CD14-positive monocyte (primary cell): ENCODE measurements around the gene CHI3L2. TPM values are rescaled to one million over a fixed set of nuclear protein-coding genes. Genes with fewer than 3 reads are reported as not detected.

Source experiments
- DNase-seq, 3 donors: peaks; one replicate each; pipeline ENCODE4 v3.0.0-alpha.2; 2011 to 2022
- H2AFZ ChIP-seq: 2 replicates; pipeline ENCODE4 v1.6.0; 2012; ENCODE audit warnings: mild to moderate bottlenecking, low read depth, low read length, inconsistent platforms; ENCODE audit not compliant: insufficient read depth, poor library complexity, severe bottlenecking
- H3K27ac ChIP-seq, 2 donors: 1 replicate in 1 of 2; 2 replicates in 1 of 2; pipeline ENCODE4 v1.5.1; 2012 to 2013; ENCODE audit warnings: low read length in 2 of 2, control low read depth in 1 of 2, inconsistent platforms in 1 of 2, low read depth in 1 of 2, mild to moderate bottlenecking in 1 of 2
- H3K27me3 ChIP-seq, 2 donors: one replicate each; pipeline versions ENCODE4 v1.6.0 to v1.6.1; 2011 to 2013; ENCODE audit warnings: low read length in 2 of 2; ENCODE audit not compliant: control insufficient read depth in 2 of 2, insufficient read depth in 2 of 2
- H3K36me3 ChIP-seq, 2 donors: replicated peaks in 1 of 2; 1 replicate in 1 of 2; 2 replicates in 1 of 2; pipeline versions ENCODE4 v1.5.1 to v1.6.1; 2012 to 2013; ENCODE audit warnings: low read length in 2 of 2, control low read depth in 1 of 2, inconsistent platforms in 1 of 2, mild to moderate bottlenecking in 1 of 2; ENCODE audit not compliant: insufficient read depth in 2 of 2, control insufficient read depth in 1 of 2
- H3K4me1 ChIP-seq, 2 donors: 1 replicate in 1 of 2; 2 replicates in 1 of 2; pipeline versions ENCODE4 v1.5.1 to v1.6.1; 2012 to 2013; ENCODE audit warnings: low read length in 2 of 2, control low read depth in 1 of 2, inconsistent platforms in 1 of 2, mild to moderate bottlenecking in 1 of 2, moderate library complexity in 1 of 2; ENCODE audit not compliant: insufficient read depth in 2 of 2, control insufficient read depth in 1 of 2
- H3K4me2 ChIP-seq: replicated peaks from 2 replicates; pipeline ENCODE3; 2012; ENCODE audit warnings: low read length, moderate library complexity, mild to moderate bottlenecking; ENCODE audit not compliant: poor library complexity, severe bottlenecking; ENCODE audit errors: extremely low read depth
- H3K4me3 ChIP-seq, 3 experiments: fragments of 200-600 bp in 1 of 3; sonication (generic) in 1 of 3; replicated peaks in 1 of 3; 1 replicate in 2 of 3; 2 replicates in 1 of 3; pipeline ENCODE4 v1.5.1; 2011 to 2013; ENCODE audit warnings: low read length in 3 of 3, mild to moderate bottlenecking in 3 of 3, control low read depth in 2 of 3, low read depth in 2 of 3, inconsistent platforms in 1 of 3, moderate library complexity in 1 of 3
- H3K79me2 ChIP-seq: 2 replicates; pipeline ENCODE4 v1.6.0; 2012; ENCODE audit warnings: mild to moderate bottlenecking, control low read depth, inconsistent platforms, low read length, moderate library complexity; ENCODE audit not compliant: insufficient read depth
- H3K9ac ChIP-seq: 2 replicates; pipeline ENCODE4 v1.6.0; 2017; ENCODE audit warnings: low read length, mild to moderate bottlenecking; ENCODE audit not compliant: insufficient read depth, poor library complexity, severe bottlenecking
- H3K9me3 ChIP-seq, 2 donors: replicated peaks in 1 of 2; 1 replicate in 1 of 2; 2 replicates in 1 of 2; pipeline versions ENCODE4 v1.5.1 to v1.6.1; 2012 to 2013; ENCODE audit warnings: low read length in 2 of 2, control low read depth in 1 of 2; ENCODE audit not compliant: control insufficient read depth in 1 of 2, insufficient read depth in 1 of 2
- H4K20me1 ChIP-seq: 2 replicates; pipeline ENCODE4 v1.6.0; 2012; ENCODE audit warnings: mild to moderate bottlenecking, low read length, control low read depth, moderate library complexity; ENCODE audit not compliant: insufficient read depth
- H3K27ac Mint-ChIP-seq, 7 donors: one replicate each; pipeline ENCODE4 v1.8.0; 2020; ENCODE audit warnings: mild to moderate bottlenecking in 7 of 7, mixed read lengths in 7 of 7, moderate library complexity in 6 of 7, inconsistent platforms in 2 of 7
- H3K27me3 Mint-ChIP-seq, 3 donors: one replicate each; pipeline ENCODE4 v1.8.0; 2021 to 2022; ENCODE audit warnings: low read depth in 3 of 3, mild to moderate bottlenecking in 3 of 3, mixed read lengths in 3 of 3, moderate library complexity in 3 of 3, inconsistent platforms in 1 of 3
- H3K36me3 Mint-ChIP-seq, 2 donors: one replicate each; pipeline ENCODE4 v1.8.0; 2020; ENCODE audit warnings: mixed read lengths in 2 of 2, inconsistent platforms in 1 of 2, mild to moderate bottlenecking in 1 of 2
- H3K4me1 Mint-ChIP-seq: one replicate; pipeline ENCODE4 v1.8.0; 2020; ENCODE audit warnings: mild to moderate bottlenecking, mixed read lengths
- H3K4me3 Mint-ChIP-seq, 2 donors: one replicate each; pipeline ENCODE4 v1.8.0; 2020; ENCODE audit warnings: mild to moderate bottlenecking in 2 of 2, mixed read lengths in 2 of 2, moderate library complexity in 1 of 2
- H3K9me3 Mint-ChIP-seq, 7 donors: one replicate each; pipeline ENCODE4 v1.8.0; 2020 to 2022; ENCODE audit warnings: mixed read lengths in 7 of 7, mild to moderate bottlenecking in 6 of 7, moderate library complexity in 6 of 7, inconsistent platforms in 2 of 7
- CTCF ChIP-seq: fragments of 200-600 bp; IDR thresholded peaks from one replicate; pipeline ENCODE4 v1.8.0; 2022; ENCODE audit warnings: antibody characterized with exemption, mild to moderate bottlenecking
- WGBS: methylation state at CpG from one replicate; pipeline ENCODE4 v1.1.5; 2013; ENCODE audit warnings: missing lambda C conversion rate; ENCODE audit not compliant: insufficient coverage; 5-methylcytosine and 5-hydroxymethylcytosine counted together
- intact Hi-C, 2 donors: fragments of 100-400 bp; cut with micrococcal nuclease; formaldehyde crosslinking; loops; one replicate each; pipeline versions ENCODE4 v1.15.0 to v1.15.1; 2023
- polyA plus RNA-seq, 3 donors: library from polyadenylated mRNA; depleted of rRNA in 1 of 3; unstranded in 2 of 3; stranded (reverse) in 1 of 3; fragments of 300-500 nt in 2 of 3; fragments of >200 nt in 1 of 3; fragmentation: Illumina TruSeq in 2 of 3; gene quantifications; 1 replicate in 2 of 3; 2 replicates in 1 of 3; pipeline ENCODE4 v1.2.3, GENCODE V29; 2012 to 2021

CHI3L2 gene
- polyA plus RNA-seq, 3 donors: 1.2 to 9.9 (median 1.4) TPM

DNA sequence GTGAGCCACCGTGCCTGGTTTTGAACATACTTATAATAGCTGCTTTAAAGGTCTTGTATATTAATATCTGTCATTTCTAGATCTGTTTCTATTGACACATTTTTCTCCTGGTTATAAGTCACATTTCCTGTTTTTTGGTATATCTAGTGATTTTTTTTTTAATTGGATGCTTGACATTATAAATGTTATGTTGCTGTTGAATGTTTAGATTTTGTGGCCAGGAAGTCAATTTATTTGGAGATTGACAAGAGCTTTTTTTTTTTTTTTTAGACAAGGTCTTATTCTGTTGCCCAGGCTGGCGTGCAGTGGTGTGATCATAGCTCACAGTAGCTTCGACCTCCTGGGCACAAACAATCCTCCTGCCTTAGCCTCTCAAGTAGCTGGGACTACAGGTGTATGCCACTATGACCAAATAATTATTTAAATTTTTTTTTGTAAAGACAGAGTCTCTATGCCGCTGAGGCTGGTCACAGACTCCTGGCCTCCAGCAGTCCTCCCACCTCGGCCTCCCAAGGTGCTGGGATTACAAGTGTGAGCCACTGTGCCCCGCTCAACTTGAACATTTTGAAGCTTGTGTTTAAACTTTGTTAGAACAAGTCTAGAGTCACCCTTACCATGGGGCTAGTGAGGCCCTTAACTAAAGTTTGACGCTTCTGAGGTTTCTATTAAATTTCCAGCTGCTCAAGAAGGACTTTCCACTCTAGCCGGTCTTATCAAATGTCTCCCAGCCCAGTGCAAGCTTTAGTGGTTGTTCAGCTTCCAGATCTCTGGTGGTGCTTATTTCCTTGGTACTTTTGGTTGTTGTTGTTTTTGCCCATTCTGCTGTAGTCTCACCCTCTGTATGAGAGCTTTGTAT is 8.6 kb upstream of the CHI3L2 start:
- Mint-ChIP-seq H3K9me3 (no peaks in the 10 kb centered on the region), H3K4me3 (no peak overlapping the region), H3K36me3 (no peaks in the 10 kb centered on the region), H3K27ac (peak overlapping the region in 4 of 7 donors; percentile 4 to 81 (median 64)), H3K4me1 (peaks cover 91% of the 10 kb centered on the region), H3K27me3 (peaks cover 0 to 8% (median 0%) of the 10 kb centered on the region in 3 donors)
- Histone ChIP-seq H3K4me3 (no peak overlapping the region), H2AFZ (peak overlapping the region; percentile 2), H3K4me1 (peaks cover 86 to 93% of the 10 kb centered on the region in 2 donors), H3K4me2 (no peak overlapping the region), H3K9me3 (no peaks in the 10 kb centered on the region), H3K36me3 (no peaks in the 10 kb centered on the region), H3K27me3 (no peaks in the 10 kb centered on the region), H3K9ac (no peak overlapping the region), H4K20me1 (no peaks in the 10 kb centered on the region), H3K79me2 (no peaks in the 10 kb centered on the region), H3K27ac (peak overlapping the region in 1 of 2 donors; percentile 77)
- intact Hi-C loops: no loop called here
- DNase-seq: no peak
- WGBS: 100% methylated on average over 2 of the region's 8 CpGs
- no peak for TF ChIP-seq CTCF

GRCh38 chr1:111219557-111220286 is 7.8 kb upstream of the CHI3L2 start:
- Histone ChIP-seq H3K4me2 (peak overlapping the region; percentile 39), H3K4me3 (peak overlapping the region in 1 of 3 experiments; percentile 37), H3K9me3 (no peaks in the 10 kb centered on the region), H3K27me3 (no peaks in the 10 kb centered on the region), H2AFZ (peak overlapping the region; percentile 2), H3K4me1 (peaks cover 78 to 85% of the 10 kb centered on the region in 2 donors), H3K27ac (peak overlapping the region; percentile 64 to 77), H3K9ac (no peak overlapping the region), H3K79me2 (no peaks in the 10 kb centered on the region), H4K20me1 (no peaks in the 10 kb centered on the region), H3K36me3 (no peaks in the 10 kb centered on the region)
- H3K4me1 Mint-ChIP-seq: peaks cover 83% of the 10 kb centered on the region
- peak overlapping the region in 1 of 2 donors; percentile 82 for H3K4me3 Mint-ChIP-seq
- WGBS: 0% methylated on average over 1 of the region's 5 CpGs
- peak overlapping the region; percentile 81 to 95 (median 86) for H3K27ac Mint-ChIP-seq
- no peaks in the 10 kb centered on the region for H3K36me3 Mint-ChIP-seq
- no peaks in the 10 kb centered on the region for H3K9me3 Mint-ChIP-seq
- intact Hi-C loops: loop anchor here in 1 of 2 donors (2.0 to 10.0 kb wide), 3 partner anchors 13 to 185 kb away; no protein-coding TSS in a partner anchor
- peaks cover 0 to 8% (median 0%) of the 10 kb centered on the region in 3 donors for H3K27me3 Mint-ChIP-seq
- DNase-seq: peak; percentile 36 to 52 (median 43)
- TF ChIP-seq CTCF: no peak
